HG03135 (cell line): ENCODE results near the gene ERMAP.
"Not testable (repeated sequence)": the region's sequence is repeated elsewhere in the genome, so short reads cannot be mapped to it uniquely, and the experiment has no call there.

Experiments
- ATAC-seq: cut with Tn5 transposase; IDR thresholded peaks from one replicate; pipeline ENCODE4 v1.9.1; 2021; ENCODE audit warnings: mild to moderate bottlenecking, moderate library complexity; ENCODE audit not compliant: unreplicated experiment

ERMAP gene

DNA sequence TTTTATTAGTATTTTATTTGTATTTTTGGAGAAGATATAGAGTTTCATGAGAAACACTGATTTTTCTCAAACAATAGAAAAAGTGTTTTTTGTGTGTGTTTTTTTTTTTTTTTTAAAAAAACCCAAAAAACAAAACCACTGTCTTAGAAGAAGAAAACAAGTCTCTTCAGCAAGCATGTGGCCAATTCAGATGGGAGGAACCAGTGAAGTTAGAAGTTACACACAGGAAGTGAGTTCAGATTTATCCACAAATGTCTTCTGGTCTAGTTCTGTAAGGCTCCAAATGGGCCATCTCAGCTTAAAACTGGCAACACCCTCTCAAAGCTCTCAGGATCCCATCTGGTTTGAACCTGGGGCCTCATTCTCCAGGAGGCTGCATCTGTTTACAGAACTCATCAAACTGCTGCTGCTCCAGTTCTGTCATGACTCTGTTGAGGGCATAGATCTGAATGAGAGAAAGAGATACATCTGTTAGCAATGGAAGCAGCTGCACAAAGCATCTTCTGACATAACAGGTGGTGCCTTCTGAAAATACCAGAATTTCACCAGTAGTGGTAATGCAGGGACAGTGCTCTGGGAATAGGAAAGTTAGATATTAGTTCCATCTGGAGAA lies 9.8 kb upstream of the ERMAP start:
- no peak for ATAC-seq

DNA sequence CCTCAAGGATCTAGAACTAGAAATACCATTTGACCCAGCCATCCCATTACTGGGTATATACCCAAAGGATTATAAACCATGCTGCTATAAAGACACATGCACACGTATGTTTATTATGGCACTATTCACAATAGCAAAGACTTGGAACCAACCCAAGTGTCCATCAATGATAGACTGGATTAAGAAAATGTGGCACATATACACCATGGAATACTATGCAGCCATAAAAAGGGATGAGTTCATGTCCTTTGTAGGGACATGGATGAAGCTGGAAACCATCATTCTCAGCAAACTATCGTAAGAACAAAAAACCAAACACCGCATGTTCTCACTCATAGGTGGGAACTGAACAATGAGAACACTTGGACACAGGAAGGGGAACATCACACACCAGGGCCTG lies 2.1 kb upstream of the ERMAP start:
- ATAC-seq = not testable (repeated sequence)

DNA sequence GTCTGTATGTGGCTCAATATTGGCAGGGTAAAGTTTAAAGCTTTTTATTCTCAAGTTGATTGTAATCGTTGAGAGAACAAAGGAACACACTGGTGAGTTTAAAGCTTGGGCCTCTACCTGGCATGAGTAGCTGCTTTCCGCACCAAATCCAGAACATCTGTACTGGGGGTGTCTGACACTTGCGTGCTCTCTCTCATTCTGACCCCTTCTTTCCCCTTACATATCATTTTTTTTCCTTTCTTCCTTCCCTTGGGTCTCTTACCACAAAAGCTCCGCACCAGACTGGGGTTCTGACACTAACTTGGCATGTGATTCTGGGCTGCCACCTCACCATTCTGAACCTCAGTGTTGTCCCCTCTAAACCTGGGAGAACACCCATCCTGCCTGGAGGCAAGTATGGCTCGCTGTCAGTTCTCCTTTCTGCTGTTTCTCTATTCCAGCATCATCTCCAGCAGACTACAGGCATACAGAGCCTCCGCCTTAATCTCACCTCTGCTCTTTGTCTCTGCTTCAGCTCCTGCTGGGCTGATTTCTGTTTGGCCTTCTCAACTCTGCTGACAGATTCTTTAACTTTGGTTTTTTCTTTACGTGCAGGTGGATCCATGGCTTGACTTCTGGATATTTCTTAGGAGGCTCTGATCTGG lies 859 bp upstream of the ERMAP start:
- ATAC-seq = peak; percentile 3

DNA sequence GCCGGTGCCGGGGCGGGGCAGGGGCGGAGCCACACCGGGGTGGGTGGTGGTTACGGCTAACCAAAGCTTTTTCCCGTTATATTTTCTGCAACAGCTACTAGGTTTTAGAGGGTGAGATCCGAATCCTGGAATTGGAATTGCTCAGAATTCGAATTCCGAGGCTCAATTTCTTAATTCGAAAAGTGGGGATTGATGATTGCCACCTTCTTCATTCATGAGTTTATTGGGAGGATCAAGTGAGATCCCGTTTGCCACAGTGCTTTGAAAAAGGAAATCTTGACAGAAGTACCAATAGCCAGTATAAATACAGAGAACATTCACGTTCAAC lies 482 bp downstream of the ERMAP start:
- ATAC-seq = no peak

DNA sequence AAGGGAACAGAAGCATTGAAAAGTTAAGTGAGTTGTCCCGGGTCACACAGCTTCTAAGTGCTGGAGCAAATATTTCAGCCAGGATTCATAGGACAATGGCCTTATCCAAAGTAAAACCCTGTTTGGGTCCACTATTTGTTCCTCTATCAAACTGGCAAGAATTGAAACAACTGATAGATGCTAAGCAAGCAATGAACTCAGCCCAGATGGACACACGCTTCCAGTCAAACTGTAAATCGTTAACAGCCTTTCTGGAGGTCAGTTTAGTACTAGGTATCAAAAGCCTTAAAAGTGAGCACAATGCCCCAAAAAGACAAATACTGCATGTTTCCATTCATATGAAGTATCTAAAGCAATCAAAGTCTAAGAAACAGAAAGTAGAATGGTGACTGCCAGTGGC lies 1.1 kb downstream of the ERMAP start:
- no peak for ATAC-seq

DNA sequence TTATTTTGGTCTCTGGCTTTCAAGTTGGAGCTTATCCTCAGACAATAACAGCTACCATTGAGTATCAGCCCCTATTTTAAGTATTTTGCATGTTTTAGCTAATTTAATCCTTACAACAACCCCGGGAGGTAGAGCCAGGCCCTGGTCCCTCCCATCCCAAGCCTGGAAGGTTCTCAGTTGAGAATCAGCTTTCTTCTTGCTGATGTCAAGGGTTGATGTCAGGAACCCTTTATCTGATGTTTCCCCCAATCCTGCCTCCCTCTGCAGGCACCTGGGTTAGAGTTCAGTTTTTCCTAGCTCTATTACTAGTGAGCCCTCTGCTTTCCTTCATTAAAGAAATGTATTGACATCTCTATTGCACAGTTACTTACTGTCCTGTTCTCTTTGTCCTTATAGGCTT lies 3.9 kb downstream of the ERMAP start:
- ATAC-seq = no peak

DNA sequence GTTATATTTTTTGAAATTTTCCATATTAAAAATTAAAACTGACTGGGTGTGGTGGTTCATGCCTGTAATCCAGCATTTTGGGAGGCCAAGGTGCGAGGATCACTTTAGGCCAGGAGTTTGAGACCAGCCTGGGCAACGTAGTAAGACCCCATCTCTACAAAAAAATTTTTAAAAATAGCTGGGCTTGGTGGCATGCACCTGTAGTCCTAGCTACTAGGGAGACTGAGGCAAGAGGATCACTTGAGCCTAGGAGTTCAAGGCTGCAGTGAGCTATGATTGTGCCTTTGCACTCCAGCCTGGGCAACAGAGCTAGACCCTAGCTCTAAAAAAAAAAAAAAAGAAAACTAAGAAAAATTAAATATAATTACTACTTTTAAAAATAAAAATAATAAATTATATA lies 4.8 kb downstream of the ERMAP start:
- no peak for ATAC-seq

DNA sequence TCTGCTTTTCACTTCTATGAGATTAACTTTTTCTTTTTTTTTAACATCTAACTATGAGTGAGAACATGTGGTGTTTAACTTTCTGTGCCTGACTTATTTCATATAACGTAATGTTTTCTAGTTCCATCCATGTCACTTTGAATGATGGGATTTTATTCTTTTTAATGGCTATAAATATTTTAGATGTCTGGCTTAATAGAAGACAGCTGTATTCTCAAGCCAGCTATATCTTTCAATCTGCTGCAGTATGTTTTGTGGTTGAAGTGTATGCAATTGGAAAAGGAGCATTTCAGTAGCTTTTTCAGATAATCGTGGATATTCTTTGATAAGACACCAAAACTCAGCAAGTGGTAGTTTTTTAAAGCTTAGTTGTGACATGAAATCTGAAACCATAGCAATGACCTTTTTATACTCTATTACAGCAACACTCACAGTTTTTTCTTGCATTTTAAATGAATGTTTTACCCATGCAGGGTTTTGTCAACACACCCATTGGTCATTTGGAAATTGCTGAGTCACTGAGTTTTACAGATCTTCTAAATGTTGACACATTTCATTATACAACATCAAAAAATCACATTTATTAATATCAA lies 6.0 kb downstream of the ERMAP start:
- no peak for ATAC-seq

DNA sequence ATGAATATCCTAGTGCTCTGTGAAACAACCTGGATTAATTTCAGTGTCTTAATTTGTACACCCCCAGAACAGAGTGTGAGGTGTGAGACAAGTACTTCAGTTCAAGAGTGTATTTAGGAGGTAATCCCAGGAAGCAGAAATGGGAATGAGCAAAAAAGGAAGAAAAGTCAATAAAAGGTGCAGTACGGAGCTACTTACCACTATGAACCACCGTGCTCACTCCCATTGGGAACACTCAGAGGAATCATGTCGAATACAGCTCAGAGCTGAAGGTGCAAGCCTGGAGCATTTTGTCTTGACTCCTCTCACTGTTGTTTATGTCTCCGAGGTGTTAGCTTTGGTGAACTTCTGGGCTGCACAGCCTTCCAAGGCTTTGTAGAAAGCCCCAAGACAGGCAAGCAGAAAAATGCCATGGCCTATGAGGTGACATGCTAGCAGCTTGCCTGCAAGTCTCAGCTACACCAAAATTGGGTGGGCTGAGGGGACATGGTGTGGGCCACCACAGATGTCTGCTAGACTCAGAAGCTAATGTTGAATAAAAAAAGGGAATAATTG lies 7.6 kb downstream of the ERMAP start:
- no peak for ATAC-seq

DNA sequence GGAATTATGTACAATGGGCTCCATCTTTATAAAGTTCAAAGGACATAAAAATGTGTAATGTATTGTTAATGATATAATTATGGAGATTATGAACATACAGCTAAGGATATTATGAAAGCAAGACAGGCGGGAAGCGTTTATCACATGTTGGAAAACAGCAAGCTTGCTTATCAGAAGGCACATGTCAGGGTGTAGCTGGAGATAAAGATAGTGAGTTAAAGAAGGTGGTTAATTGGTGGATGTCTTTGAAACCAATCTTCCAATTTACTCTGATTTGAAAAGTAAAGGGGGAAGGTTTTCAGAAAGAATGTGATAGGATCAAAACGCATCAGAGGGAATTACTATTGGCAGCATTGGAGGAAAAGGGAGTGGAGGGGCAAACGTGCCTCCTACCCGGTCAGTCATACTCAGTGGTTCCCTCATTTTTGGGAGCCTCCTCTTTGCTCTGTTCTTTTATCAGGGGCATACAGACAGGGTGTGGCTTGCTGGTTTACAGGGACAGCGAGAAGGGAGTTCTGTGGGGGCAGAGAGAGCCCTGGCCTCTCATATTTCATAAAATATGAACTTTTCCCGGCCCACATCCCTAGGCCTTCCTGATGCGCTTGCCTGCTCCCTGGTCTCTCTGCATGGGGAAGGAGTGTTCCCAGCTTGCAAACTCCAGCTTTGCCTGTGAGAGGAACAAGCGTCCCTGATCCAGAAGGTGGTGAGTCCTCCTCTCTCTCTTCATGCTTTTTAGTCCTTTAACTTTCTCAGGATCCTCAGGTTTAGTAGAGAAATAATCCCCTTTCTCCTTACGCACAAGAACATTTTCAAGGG lies 8.3 kb downstream of the ERMAP start:
- ATAC-seq = no peak

DNA sequence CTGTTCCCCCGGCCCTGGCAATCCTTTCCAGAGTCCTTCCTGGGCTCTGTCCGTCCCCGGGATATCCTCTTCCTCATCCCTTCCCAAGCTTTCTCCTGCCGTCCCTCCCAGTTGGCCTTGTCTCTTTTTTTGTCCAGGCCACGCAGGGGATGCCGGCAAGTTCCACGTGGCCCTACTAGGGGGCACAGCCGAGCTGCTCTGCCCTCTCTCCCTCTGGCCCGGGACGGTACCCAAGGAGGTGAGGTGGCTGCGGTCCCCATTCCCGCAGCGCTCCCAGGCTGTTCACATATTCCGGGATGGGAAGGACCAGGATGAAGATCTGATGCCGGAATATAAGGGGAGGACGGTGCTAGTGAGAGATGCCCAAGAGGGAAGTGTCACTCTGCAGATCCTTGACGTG lies 13.7 kb downstream of the ERMAP start:
- ATAC-seq = no peak

DNA sequence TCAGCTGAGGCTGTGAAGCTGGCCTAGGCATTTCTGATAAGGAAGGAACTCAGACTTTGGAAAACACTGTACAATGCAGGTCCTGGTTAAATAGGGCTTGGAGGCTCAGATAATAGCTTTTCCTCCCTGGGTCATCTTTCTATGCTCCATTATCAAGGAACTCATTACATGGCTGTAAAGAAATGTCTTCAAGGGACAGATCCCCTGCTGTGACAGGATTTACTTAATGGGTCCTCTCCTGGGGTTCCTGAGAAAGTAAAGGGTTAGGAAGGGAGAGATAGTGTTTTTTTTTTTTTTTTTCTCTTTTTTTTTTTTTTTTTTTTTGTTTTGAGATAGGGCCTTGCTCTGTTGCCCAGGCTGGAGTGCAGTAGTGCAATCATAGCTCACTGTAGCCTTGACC lies 14.4 kb downstream of the ERMAP start:
- no peak for ATAC-seq

DNA sequence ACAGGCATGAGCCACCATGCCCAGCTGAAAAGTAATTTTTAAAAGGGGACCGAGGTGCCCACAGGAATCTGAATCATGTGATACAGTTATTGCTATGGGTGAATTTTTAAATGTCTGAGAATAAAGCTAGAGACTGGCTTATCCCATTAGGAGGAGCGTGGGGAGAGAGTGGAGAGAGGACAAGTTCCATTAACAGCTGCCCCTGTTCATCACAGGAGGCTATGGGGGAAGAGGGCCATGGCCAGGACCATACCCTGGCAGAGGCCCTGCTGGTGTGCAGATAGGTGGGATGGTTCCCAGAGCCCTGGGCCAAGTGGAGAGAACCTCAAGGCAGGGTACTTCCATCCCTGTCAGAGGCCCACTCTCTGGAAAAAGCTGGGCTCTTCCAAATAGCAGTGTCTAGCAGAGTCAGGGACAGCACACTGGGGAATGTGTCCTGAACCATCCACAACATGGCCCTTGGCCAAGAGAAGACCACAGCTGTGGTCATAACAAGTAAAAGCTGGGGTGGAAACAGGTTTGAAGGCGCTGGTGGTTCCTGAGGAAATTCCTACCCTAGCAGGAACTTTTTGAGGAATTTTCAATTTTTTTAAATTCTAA lies 15.8 kb downstream of the ERMAP start:
- ATAC-seq = no peak

DNA sequence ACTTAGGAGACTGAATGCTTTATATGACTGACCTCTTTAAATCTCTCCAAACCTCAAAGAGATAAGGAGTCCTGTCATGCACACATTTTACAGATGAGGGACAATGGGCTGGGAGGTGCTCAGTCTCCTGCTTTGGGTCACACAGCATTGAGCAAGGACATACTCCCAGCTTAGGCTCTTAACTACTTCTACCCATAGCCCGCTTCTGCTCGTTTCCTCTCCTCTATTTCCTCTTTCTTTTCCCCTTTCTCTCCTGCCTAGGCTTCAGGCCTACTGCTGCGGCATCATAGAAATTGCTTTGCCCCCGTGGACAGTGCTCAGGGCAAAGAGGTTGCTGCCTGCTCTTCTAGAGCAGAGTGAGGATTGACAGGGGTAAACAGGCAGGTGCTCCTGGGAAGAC lies 17.1 kb downstream of the ERMAP start:
- ATAC-seq = no peak

DNA sequence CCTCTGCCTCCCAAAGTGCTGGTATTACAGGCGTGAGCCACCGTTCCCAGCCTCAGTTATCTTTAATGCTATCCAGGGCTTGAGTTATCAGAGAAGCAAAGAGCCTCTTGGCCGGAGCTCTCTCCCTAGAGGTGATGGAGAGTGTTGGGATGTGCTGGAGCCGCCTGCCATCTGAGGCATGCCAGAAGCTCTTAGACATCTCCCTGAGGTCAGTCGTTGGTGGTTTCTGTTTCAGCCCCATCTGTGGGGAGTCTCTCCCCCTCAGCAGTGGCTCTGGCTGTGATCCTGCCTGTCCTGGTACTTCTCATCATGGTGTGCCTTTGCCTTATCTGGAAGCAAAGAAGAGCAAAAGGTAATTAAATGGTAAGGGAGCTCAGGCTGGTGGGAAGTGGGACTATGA lies 17.9 kb downstream of the ERMAP start:
- ATAC-seq = no peak

DNA sequence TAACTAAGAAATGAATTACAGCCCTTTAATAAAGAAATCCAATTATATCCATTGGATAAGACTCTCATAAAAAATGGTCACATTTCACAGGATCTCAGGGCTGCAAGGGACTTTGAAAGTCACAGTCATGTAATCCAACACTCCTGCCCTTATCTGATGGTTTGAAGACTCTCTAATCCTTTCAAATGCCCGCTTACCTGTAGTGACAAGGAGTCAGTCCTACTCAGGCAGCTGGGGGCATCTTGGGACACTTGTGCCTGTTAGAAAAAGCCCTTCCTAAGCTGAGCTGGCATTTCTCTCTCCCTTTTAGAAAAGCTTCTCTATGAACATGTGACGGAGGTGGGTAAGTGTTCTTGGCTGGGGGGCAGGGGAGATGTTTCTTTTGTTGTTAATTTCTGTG lies 18.5 kb downstream of the ERMAP start:
- ATAC-seq = no peak

DNA sequence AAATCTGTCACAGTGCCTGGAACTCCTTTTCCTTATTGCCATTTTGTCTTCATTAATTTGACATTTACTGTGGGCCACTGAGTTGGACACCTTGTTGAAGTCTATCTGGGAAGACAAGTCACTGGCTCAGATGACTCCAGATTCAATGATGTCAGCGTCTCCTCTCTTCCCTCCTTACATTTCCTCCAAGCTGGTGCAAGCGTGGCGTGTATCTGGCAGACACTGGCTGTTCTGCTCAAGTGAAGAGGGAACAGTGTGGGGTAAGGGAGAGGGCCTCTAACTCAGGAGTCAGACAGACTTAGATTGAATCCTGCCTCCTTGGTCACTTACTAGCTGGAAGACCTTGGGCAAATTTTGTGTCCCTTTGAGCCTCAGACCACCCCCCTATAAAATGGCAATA lies 20.8 kb downstream of the ERMAP start:
- no peak for ATAC-seq

DNA sequence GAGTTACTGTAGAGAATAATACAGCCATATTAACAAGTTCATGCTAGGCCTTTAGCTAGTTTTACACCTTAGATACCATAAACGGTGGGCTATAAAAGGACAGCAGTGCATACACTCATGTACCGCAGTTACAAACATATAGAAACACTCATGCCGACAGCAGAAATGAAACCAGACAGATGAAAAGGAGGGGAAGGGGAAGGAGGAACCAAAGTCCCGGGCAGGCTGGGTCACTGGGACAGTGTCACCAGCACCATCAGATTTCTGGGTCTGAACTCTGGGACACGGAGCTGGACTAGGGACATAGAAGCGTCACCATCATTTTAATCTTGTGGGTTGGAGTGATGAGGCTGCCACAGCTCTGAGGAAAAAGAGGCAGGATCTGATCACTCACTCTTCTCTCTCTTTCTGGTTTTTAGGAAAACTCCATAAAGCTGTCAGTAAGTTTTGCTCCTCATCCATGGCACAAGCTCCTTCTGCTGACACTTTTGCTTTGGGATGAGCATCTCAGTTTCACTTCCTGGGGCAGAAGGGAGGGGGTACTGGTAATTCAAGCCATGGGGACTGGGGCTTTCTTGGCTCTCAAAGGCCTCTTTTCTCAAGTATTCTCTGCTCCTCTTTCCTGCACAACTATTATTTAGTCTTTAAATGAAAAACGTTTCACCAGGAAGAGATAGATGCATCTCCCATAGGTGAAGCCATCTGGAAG lies 21.7 kb downstream of the ERMAP start:
- ATAC-seq = no peak

DNA sequence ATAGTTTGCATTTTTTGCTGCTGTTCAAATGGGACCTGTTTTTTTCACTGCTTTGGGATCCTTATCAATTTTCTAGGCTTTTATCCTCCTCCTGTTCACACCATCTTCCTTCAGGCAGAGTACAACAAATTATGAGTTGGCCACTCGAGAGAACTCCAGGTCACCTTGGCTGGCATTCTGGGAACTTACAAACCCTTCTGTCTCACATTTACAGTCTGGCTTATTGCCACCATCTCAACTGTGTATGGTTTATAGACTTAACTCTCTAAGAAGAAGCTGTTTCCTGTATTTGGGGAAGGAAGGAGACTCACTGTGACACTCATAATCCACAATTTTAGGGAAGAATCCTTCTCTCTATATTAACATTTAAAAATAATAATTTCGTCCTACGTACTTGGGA lies 24.1 kb downstream of the ERMAP start:
- no peak for ATAC-seq

DNA sequence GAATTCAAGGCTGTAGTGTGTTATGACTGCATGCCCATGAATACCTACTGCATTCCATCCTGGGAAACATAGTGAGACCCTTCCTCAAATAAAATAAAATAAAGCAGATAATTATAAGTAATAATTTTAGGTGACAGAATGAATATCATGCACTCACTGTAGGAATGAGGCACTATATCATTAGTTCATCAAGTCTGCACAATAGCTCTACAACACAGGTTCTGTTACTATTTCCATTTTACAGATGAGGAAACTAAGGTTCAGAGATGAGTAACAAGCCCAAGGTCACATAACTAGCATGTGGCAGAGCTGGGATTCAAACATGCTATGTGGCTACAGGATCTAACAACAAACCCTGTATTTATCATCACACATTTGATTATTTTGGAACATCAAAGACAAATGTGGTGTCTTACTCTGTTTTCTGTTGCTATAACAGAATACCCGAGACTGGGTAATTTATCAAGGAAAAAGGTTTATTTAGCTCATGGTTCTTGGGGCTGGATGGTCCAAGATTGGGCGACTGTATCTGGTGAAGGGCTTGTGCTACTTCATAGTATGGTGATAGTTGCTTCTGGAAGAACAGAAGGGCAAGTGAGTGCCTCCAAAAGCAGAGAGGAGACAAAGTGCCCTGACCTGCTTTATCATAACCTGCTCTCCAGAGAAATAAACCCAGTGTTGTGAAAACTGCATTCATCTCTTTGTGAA lies 24.7 kb downstream of the ERMAP start:
- no peak for ATAC-seq
